Stimulated activated CD4-positive, alpha-beta T cell treated with anti-CD3 and anti-CD28 coated beads, Interleukin-2, amount 100 ng/mL, for 4 hours (primary cell): ENCODE data around the gene PTCH1.
A peak's percentile ranks its signal among the peaks of the same experiment; 100 is the strongest.

Experiments used
- DNase-seq: peaks from one replicate; pipeline ENCODE4 v3.0.0-alpha.2; 2020; ENCODE audit warnings: low read depth

The PTCH1 gene

GRCh38 chr9:95463148-95464060 is 53.4 kb downstream of the PTCH1 start:
- DNase-seq, result no peak

GRCh38 chr9:95462249-95463147 is 54.3 kb downstream of the PTCH1 start:
- peak; percentile 65 for DNase-seq

GRCh38 chr9:95461448-95462248 is 55.1 kb downstream of the PTCH1 start:
- no peak for DNase-seq

- DNase-seq, result no peak
Measured at GRCh38 chr9:95460518-95461164, 56.1 kb downstream of the PTCH1 start.

- DNase-seq, result no peak
Measured at GRCh38 chr9:95459851-95460517, 56.8 kb downstream of the PTCH1 start.

- DNase-seq, result no peak
Measured at GRCh38 chr9:95459178-95459577, 57.6 kb downstream of the PTCH1 start.

GRCh38 chr9:95458666-95459065 is 58.1 kb downstream of the PTCH1 start:
- DNase-seq, result no peak

GRCh38 chr9:95457769-95458168 is 59.0 kb downstream of the PTCH1 start:
- no peak for DNase-seq

- DNase-seq, result no peak
Measured at GRCh38 chr9:95455714-95456113, 61.1 kb downstream of the PTCH1 start.

- DNase-seq, result no peak
Measured at GRCh38 chr9:95452176-95452575, 64.6 kb downstream of the PTCH1 start.

GRCh38 chr9:95451065-95451426 is 65.7 kb downstream of the PTCH1 start:
- DNase-seq, result no peak

GRCh38 chr9:95450171-95451064 is 66.4 kb downstream of the PTCH1 start:
- DNase-seq, result no peak

GRCh38 chr9:95449016-95449415 is 67.8 kb downstream of the PTCH1 start:
- no peak for DNase-seq

- no peak for DNase-seq
Measured at GRCh38 chr9:95447660-95448420, 68.9 kb downstream of the PTCH1 start.

GRCh38 chr9:95446984-95447383 is 69.8 kb downstream of the PTCH1 start:
- no peak for DNase-seq

- no peak for DNase-seq
Measured at GRCh38 chr9:95446259-95446658, 70.5 kb downstream of the PTCH1 start.

GRCh38 chr9:95444160-95444559 is 72.6 kb downstream of the PTCH1 start:
- no peak for DNase-seq

- no peak for DNase-seq
Measured at GRCh38 chr9:95443301-95443700, 73.5 kb downstream of the PTCH1 start.

GRCh38 chr9:95441081-95441480 is 75.7 kb downstream of the PTCH1 start:
- DNase-seq, result no peak
